ENCODE results near the gene KRTAP10-6. TPM values are rescaled to one million over a fixed set of nuclear protein-coding genes. Genes with fewer than 3 reads are reported as not detected.

Gene KRTAP10-6
- total RNA-seq, 1 donor from 2014 or later, result not detected

DNA sequence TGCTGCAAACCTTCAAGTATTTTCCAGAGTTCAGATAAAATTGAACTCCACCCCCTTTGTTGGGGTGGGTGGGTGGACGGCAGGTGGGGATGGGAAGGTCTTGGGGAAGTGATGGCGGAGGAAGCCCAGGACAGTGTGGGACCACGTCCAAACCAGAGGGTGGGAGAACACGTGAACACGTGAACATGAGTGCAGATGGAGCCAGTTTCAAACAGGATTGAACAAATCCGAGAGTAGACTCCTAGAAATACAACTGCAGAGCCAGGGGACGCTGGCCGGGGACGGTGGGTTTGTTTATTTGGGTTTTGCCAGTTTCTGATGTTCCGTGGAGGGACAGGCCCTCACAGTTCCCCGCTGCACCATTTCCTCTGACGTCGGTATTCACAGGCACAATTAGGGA is 43.9 kb downstream of the KRTAP10-6 start:
- H3K27ac Mint-ChIP-seq, result peak overlapping the region; percentile 71
- H3K27me3 Mint-ChIP-seq, result no peaks in the 10 kb centered on the region
- no peak for DNase-seq (ENCODE audit: extremely low spot score, unreplicated experiment)
- H3K4me3 Mint-ChIP-seq, result no peak overlapping the region
- H3K36me3 Mint-ChIP-seq, result peaks cover 6% of the 10 kb centered on the region
- peaks cover 20% of the 10 kb centered on the region for H3K4me1 Mint-ChIP-seq (ENCODE audit: unreplicated experiment)
- peaks cover 9% of the 10 kb centered on the region for H3K9me3 Mint-ChIP-seq
- TF ChIP-seq, protein P1, sequence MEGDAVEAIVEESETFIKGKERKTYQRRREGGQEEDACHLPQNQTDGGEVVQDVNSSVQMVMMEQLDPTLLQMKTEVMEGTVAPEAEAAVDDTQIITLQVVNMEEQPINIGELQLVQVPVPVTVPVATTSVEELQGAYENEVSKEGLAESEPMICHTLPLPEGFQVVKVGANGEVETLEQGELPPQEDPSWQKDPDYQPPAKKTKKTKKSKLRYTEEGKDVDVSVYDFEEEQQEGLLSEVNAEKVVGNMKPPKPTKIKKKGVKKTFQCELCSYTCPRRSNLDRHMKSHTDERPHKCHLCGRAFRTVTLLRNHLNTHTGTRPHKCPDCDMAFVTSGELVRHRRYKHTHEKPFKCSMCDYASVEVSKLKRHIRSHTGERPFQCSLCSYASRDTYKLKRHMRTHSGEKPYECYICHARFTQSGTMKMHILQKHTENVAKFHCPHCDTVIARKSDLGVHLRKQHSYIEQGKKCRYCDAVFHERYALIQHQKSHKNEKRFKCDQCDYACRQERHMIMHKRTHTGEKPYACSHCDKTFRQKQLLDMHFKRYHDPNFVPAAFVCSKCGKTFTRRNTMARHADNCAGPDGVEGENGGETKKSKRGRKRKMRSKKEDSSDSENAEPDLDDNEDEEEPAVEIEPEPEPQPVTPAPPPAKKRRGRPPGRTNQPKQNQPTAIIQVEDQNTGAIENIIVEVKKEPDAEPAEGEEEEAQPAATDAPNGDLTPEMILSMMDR (conservative IDR thresholded peaks at IDR 0.05), result no peak

DNA sequence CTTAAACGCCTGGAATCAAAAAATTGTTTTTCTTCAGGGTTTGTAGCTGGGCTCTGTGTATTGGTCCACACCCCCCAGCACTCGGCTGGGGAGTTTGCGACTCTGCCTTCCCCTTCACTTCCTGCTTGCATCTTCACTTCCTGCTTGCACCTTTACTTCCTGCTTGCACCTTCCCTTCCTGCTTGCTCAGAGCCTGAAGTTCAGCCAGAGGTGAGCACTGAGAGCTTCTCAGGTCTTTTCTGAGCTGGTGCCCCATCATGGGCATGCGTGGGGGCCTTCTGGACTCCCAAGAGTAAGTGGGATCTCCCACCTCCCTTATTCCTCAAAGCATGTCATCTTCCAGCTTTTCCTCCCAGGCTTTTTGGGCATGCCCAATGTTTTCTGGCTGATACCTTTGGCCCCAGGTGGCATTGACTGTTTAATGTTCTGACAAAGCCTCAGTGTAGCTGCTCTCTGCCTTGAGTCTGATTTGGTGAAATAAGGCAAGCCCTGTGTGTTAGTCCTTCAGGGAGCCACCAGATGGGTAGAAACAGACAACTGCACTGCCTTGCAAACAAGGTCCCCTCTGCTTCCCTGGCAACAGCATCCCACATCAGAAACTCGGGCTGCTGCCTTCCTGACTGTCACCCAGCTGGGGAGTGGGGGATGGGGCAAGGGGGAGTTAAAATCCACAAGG is 44.5 kb downstream of the KRTAP10-6 start:
- H3K27ac Mint-ChIP-seq, result peak overlapping the region; percentile 71

DNA sequence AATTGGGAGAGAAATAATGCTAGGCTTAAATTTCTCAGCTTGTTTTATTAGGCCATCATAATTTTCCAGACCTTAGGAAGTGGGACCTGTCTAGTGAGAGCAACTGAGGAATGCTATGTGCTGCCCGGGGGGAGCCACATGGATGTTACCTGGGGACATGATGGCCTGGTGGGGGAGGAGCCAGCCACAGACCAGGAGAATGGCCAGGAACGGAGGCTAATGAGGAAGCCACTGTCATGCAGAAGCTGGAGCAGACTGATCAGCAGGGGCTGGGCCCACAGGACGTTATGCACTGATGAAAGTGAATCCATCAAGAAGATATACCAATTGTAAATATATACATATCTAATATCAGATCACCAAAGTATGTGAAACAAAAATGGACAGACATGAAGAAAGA is 47.7 kb downstream of the KRTAP10-6 start:
- Mint-ChIP-seq H3K36me3 (peaks cover 6% of the 10 kb centered on the region), H3K27ac (no peak overlapping the region), H3K27me3 (no peaks in the 10 kb centered on the region), H3K9me3 (peaks cover 9% of the 10 kb centered on the region), H3K4me3 (no peak overlapping the region), H3K4me1 (ENCODE audit: unreplicated experiment) (peaks cover 14% of the 10 kb centered on the region)
- TF ChIP-seq, protein P1 (conservative IDR thresholded peaks at IDR 0.05), result no peak
- no peak for DNase-seq (ENCODE audit: extremely low spot score, unreplicated experiment)

More for the DNA sequence above, 44.5 kb downstream of the KRTAP10-6 start:
- peaks cover 6% of the 10 kb centered on the region for H3K36me3 Mint-ChIP-seq
- H3K27me3 Mint-ChIP-seq, result no peaks in the 10 kb centered on the region
- no peak overlapping the region for H3K4me3 Mint-ChIP-seq
- peaks cover 20% of the 10 kb centered on the region for H3K4me1 Mint-ChIP-seq (ENCODE audit: unreplicated experiment)
- H3K9me3 Mint-ChIP-seq, result peaks cover 9% of the 10 kb centered on the region
- TF ChIP-seq, protein P1 (conservative IDR thresholded peaks at IDR 0.05), result no peak
- DNase-seq (ENCODE audit: extremely low spot score, unreplicated experiment), result no peak

DNA sequence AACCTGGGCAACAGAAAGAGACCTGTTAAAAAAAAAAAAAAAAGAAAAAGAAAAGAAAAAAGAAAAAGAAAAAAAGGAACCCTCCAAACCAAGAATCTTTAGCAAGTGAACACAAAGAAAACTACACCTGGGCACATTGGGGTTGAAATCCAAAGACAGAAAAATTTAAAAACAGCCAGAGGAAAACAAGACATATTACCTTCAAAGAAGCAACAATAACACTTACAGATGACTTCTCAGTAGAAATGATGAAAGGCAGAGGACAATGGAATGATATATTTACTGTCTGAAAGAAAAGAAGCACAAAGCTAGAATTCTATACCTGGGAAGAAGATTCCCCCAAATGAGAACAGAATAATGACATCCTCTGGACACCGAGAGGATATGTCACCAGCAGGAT is 49.6 kb downstream of the KRTAP10-6 start:
- Mint-ChIP-seq H3K4me1 (ENCODE audit: unreplicated experiment) (no peaks in the 10 kb centered on the region), H3K27ac (no peak overlapping the region), H3K36me3 (peaks cover 6% of the 10 kb centered on the region), H3K4me3 (no peak overlapping the region), H3K27me3 (no peaks in the 10 kb centered on the region), H3K9me3 (peaks cover 9% of the 10 kb centered on the region)
- DNase-seq (ENCODE audit: extremely low spot score, unreplicated experiment), result no peak
- TF ChIP-seq, protein P1 (conservative IDR thresholded peaks at IDR 0.05), result no peak

Other genes with a start within 250 kb of the KRTAP10-6 start
- 0.05 and 0.07 TPM in 2 replicates for gene TRPM2, start 238.9 kb downstream of the KRTAP10-6 start, total RNA-seq (ENCODE audit: low replicate concordance)
- 6.4 and 8.7 TPM in 2 replicates for gene LRRC3, start 137.0 kb downstream of the KRTAP10-6 start, total RNA-seq (ENCODE audit: low replicate concordance)
- not detected in 2 replicates for gene KRTAP10-1, start 52.3 kb downstream of the KRTAP10-6 start, total RNA-seq (ENCODE audit: low replicate concordance)
- not detected in 2 replicates for gene KRTAP10-2, start 41.0 kb downstream of the KRTAP10-6 start, total RNA-seq (ENCODE audit: low replicate concordance)
- gene KRTAP10-3, start 33.7 kb downstream of the KRTAP10-6 start, total RNA-seq (ENCODE audit: low replicate concordance), result not detected in 2 replicates
- not detected in 2 replicates for gene KRTAP10-4, start 18.8 kb downstream of the KRTAP10-6 start, total RNA-seq (ENCODE audit: low replicate concordance)
- not detected in 2 replicates for gene KRTAP10-5, start 11.9 kb downstream of the KRTAP10-6 start, total RNA-seq (ENCODE audit: low replicate concordance)
- gene KRTAP10-7, start 8.1 kb upstream of the KRTAP10-6 start, total RNA-seq (ENCODE audit: low replicate concordance), result not detected in 2 replicates
- not detected in 2 replicates for gene KRTAP10-8, start 19.6 kb upstream of the KRTAP10-6 start, total RNA-seq (ENCODE audit: low replicate concordance)
- not detected in 2 replicates for gene KRTAP10-9, start 34.6 kb upstream of the KRTAP10-6 start, total RNA-seq (ENCODE audit: low replicate concordance)
- gene KRTAP10-10, start 44.9 kb upstream of the KRTAP10-6 start, total RNA-seq (ENCODE audit: low replicate concordance), result not detected in 2 replicates
- not detected in 2 replicates for gene KRTAP10-11, start 53.9 kb upstream of the KRTAP10-6 start, total RNA-seq (ENCODE audit: low replicate concordance)
- not detected in 2 replicates for gene KRTAP12-4, start 62.2 kb upstream of the KRTAP10-6 start, total RNA-seq (ENCODE audit: low replicate concordance)
- gene KRTAP12-3, start 65.4 kb upstream of the KRTAP10-6 start, total RNA-seq (ENCODE audit: low replicate concordance), result not detected in 2 replicates
- not detected in 2 replicates for gene KRTAP12-2, start 74.4 kb upstream of the KRTAP10-6 start, total RNA-seq (ENCODE audit: low replicate concordance)
- gene KRTAP12-1, start 89.7 kb upstream of the KRTAP10-6 start, total RNA-seq (ENCODE audit: low replicate concordance), result not detected in 2 replicates
- gene KRTAP10-12, start 104.7 kb upstream of the KRTAP10-6 start, total RNA-seq (ENCODE audit: low replicate concordance), result not detected in 2 replicates
- gene TSPEAR, start 119.1 kb upstream of the KRTAP10-6 start, total RNA-seq (ENCODE audit: low replicate concordance), result 0.34 and 0.59 TPM in 2 replicates
- gene UBE2G2, start 209.3 kb upstream of the KRTAP10-6 start, total RNA-seq (ENCODE audit: low replicate concordance), result 75.6 and 92.4 TPM in 2 replicates
- 61.0 and 81.2 TPM in 2 replicates for gene SUMO3, start 225.6 kb upstream of the KRTAP10-6 start, total RNA-seq (ENCODE audit: low replicate concordance)

Measured in type B pancreatic cell (in vitro differentiated cells).